ENCODE data around the gene ABCA6.

ABCA6 gene

DNA sequence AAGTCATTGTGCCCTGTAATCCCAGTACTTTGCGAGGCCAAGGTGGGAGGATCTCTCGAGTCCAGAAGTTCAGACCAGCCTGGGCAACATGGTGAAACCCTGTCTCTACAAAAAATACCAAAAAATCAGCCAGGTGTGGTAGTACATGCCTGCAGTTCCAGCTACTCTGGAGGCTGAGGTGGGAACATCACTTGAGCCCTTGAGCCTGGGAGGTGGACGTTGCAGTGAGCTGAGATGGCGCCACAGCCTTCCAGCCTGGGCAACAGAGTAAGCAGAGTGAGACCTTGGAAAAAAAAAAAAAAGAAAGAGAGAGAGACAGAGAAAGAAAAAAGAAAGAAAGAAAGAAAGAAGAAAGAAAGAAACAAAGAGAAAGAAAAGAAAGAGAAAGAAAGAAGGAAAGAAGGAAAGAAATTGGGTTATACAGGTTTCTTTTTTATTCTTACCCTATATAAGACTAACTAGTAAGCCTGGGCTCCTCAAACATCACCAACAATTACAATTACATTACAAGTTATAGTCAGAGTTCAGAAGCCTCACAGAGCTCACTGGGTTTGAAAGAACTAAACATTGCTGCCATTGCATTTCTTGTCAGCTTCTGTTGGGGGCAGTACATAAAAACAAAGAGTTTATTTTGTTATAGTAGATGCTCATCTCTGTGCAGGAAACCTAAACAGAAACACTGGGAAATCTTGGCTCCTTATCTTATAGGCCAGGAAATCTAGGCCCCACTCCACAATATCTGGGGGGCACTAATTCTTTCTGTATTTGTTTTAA is 74.2 kb downstream of the ABCA6 start:
- H3K27me3 Mint-ChIP-seq (ENCODE audit: low read depth, poor library complexity) = peaks cover 2% of the 10 kb centered on the region
- H3K27ac Mint-ChIP-seq = peak overlapping the region; percentile 28
- H3K4me1 Mint-ChIP-seq = peaks cover 48% of the 10 kb centered on the region
- no peaks in the 10 kb centered on the region for H3K36me3 Mint-ChIP-seq (ENCODE audit: low read depth)
- no peak for TF ChIP-seq CTCF (IDR thresholded peaks at IDR 0.05)
- no peak for DNase-seq
- no peak overlapping the region for H3K4me3 Mint-ChIP-seq
- H3K9me3 Mint-ChIP-seq = peaks cover 10% of the 10 kb centered on the region

DNA sequence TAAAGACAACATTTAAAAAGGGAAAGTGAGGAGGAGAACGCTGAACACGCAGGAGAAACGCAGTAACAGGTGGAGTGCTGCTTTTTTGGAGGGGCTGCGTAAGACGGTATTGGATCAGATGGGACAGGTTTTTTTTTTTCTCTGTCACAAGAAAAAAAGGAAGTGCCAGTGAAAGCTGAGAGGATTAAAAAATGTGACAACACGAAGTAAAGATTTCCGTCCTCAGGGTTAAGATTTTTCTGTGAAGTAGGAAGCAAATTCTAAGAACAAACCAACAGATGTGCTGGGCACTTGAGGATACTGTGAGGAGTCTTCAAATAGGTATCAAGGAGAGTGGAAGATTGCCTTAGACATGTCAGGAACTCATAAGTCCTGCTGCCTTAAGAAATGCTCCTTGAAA is 75.2 kb downstream of the ABCA6 start:
- TF ChIP-seq CTCF (IDR thresholded peaks at IDR 0.05) = no peak
- no peak for DNase-seq
- Mint-ChIP-seq H3K4me3 (no peak overlapping the region), H3K27me3 (ENCODE audit: low read depth, poor library complexity) (peaks cover 2% of the 10 kb centered on the region), H3K36me3 (ENCODE audit: low read depth) (no peaks in the 10 kb centered on the region), H3K4me1 (peaks cover 51% of the 10 kb centered on the region), H3K9me3 (peaks cover 3% of the 10 kb centered on the region), H3K27ac (peak overlapping the region; percentile 65)

GRCh38 chr17:69065113-69065512 is 76.6 kb downstream of the ABCA6 start:
- Mint-ChIP-seq H3K9me3 (no peaks in the 10 kb centered on the region), H3K4me1 (peaks cover 56% of the 10 kb centered on the region), H3K27me3 (ENCODE audit: low read depth, poor library complexity) (peaks cover 2% of the 10 kb centered on the region), H3K27ac (no peak overlapping the region), H3K36me3 (ENCODE audit: low read depth) (no peaks in the 10 kb centered on the region), H3K4me3 (no peak overlapping the region)
- no peak for DNase-seq
- TF ChIP-seq CTCF (IDR thresholded peaks at IDR 0.05) = no peak

- DNase-seq = no peak
- peaks cover 2% of the 10 kb centered on the region for H3K27me3 Mint-ChIP-seq (ENCODE audit: low read depth, poor library complexity)
- no peaks in the 10 kb centered on the region for H3K36me3 Mint-ChIP-seq (ENCODE audit: low read depth)
- no peak overlapping the region for H3K4me3 Mint-ChIP-seq
- H3K4me1 Mint-ChIP-seq = peaks cover 58% of the 10 kb centered on the region
- TF ChIP-seq CTCF (IDR thresholded peaks at IDR 0.05) = no peak
- H3K9me3 Mint-ChIP-seq = peaks cover under 1% of the 10 kb centered on the region
- H3K27ac Mint-ChIP-seq = peak overlapping the region; percentile 30
Observed at GRCh38 chr17:69064476-69064875, 77.2 kb downstream of the ABCA6 start.

DNA sequence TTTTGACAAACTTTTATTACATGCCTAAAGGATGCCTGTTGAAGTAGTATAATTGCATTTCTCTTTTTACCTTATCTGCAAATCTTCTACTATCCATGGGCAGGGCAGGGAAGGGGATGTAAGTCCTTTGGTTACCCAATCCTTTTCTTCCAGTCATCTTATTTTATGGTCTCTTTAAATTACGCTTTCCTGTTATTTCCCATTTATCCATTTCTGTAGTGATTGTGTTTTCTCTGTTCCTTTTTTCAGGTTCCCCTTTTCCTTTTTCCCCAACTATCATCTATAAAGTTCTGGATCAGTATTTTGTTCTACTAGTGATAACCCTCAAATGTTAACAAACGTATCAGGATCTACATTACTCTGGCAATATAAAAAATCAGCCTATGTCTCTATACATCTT is 77.7 kb downstream of the ABCA6 start:
- Mint-ChIP-seq H3K36me3 (ENCODE audit: low read depth) (peaks cover under 1% of the 10 kb centered on the region), H3K9me3 (peaks cover 6% of the 10 kb centered on the region), H3K4me3 (no peak overlapping the region), H3K27ac (peak overlapping the region; percentile 30), H3K27me3 (ENCODE audit: low read depth, poor library complexity) (peaks cover 2% of the 10 kb centered on the region), H3K4me1 (peaks cover 58% of the 10 kb centered on the region)
- no peak for DNase-seq
- no peak for TF ChIP-seq CTCF (IDR thresholded peaks at IDR 0.05)

Data from nephron progenitor cell (in vitro differentiated cells).